GM12891 (cell line): ENCODE results near the gene HLA-DRA.
A peak's percentile ranks its signal among the peaks of the same experiment; 100 is the strongest.
"Not testable (repeated sequence)": the region's sequence is repeated elsewhere in the genome, so short reads cannot be mapped to it uniquely, and the experiment has no call there.

Experiments used
- DNase-seq: peaks from one replicate; pipeline ENCODE4 v3.0.0; 2011; ENCODE audit warnings: low spot score; ENCODE audit not compliant: insufficient read length
- FAIRE-seq: peaks from 2 replicates; lab custom pipeline; 2011; peaks lifted over from hg19 to GRCh38; lab: Jason Lieb, UNC
- PAX5 ChIP-seq: IDR thresholded peaks from 2 replicates; pipeline ENCODE4 v1.6.1; 2011; ENCODE audit warnings: low read length, moderate library complexity, mild to moderate bottlenecking; ENCODE audit not compliant: insufficient read depth, severe bottlenecking
- POLR2A ChIP-seq: IDR thresholded peaks from 2 replicates; pipeline ENCODE4 v1.6.1; 2011; ENCODE audit warnings: low read depth, low read length, control low read depth
- POLR2AphosphoS5 ChIP-seq: IDR thresholded peaks from 2 replicates; pipeline ENCODE4 v1.6.1; 2011; ENCODE audit warnings: low read depth, low read length, control low read depth
- POU2F2 ChIP-seq: IDR thresholded peaks from 2 replicates; pipeline ENCODE4 v1.6.1; 2011; ENCODE audit warnings: low read depth, mild to moderate bottlenecking, control low read depth, low read length, moderate library complexity
- SPI1 ChIP-seq: IDR thresholded peaks from 2 replicates; pipeline ENCODE4 v1.6.1; 2011; ENCODE audit warnings: low read depth, low read length, control low read depth
- TAF1 ChIP-seq: IDR thresholded peaks from 2 replicates; pipeline ENCODE4 v1.6.1; 2011; ENCODE audit warnings: low read depth, low read length, control low read depth

HLA-DRA gene

GRCh38 chr6:32473376-32474348 is 34.0 kb downstream of the HLA-DRA start:
- not testable (repeated sequence) for DNase-seq
- TF ChIP-seq TAF1: peak; percentile 56; the same call in 1 of the 2 replicates
- TF ChIP-seq POLR2AphosphoS5: peak; percentile 88
- TF ChIP-seq SPI1: peak; percentile 22
- peak; percentile 71; the same call in 1 of the 2 replicates for TF ChIP-seq POLR2A

DNA sequence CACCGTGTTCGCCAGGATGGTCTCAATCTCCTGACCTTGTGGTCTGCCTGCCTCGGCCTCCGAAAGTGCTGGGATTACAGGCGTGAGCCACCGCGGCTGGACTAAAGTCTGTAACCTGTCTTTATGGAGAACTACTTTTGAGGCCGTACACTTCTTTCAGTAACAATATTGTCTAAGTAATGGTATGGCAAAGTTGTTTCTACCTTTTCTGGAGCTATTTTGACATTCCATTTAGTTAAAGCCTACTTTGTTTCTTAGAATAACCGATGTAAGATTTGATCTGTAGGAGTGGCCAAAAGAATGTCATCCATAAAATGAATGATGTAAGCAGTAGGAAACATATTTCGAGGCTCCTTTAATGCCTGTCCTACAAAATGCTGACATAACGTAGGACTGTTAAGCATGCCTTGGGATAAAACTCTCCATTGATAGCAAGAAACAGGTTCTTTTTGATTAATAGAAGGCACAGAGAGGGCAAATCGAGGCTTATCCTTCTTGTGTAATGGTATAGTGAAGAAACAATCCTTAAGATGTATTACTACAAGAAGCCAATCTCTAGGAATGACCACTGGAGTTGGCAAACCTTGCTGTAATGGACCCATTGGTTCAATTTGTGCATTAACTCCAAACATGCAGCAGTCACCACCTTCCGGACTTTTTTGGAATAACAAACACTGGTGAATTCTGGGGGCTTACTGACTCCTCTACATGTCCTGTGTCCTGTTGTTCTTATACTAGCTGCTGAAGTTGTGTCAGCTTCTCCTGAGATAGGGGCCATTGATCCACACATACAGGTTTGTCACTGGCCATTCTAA is 35.9 kb downstream of the HLA-DRA start:
- FAIRE-seq (peak; percentile 72), DNase-seq (no peak)
- no peak for TF ChIP-seq PAX5
- TF ChIP-seq POU2F2: no peak

More at GRCh38 chr6:32473376-32474348, 34.0 kb downstream of the HLA-DRA start:
- peak; percentile 98 for FAIRE-seq

DNA sequence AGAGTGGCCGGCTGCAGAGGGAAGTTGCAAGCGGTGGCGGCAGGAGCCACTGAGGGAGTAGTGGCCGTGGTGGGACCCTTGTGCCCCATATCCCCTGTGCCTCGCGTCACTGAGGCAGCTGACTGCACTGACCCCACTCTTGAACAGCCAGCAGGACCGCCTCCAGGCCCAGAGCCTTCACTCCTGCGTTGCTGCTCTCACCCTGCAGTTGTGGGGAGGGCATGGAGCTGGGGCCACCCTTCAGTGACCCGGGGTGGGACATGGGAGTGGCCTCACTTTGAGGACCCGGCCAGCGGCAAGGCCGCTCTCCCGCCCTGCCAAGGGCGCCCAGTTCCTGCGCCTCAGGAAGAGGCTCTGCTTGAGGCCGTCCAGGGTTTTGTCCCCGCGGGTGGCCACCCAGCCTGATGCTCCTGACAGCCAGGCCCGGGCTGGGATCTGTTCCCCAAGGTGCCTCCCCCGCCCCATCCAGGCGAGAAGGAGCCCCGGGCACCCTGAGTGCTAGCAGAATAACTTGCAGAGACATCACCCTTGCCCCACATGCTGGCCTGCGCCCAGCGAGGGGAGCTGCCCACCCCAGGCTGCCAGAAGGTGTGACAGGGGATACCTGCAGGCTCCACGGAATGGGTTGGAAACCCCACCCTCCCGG is 44.4 kb downstream of the HLA-DRA start:
- TF ChIP-seq POLR2AphosphoS5: no peak
- TF ChIP-seq PAX5: no peak
- no peak for TF ChIP-seq POLR2A
- no peak for TF ChIP-seq SPI1
- TF ChIP-seq TAF1: no peak
- no peak for TF ChIP-seq POU2F2
- no peak for DNase-seq
- no peak for FAIRE-seq

GRCh38 chr6:32484614-32484998 is 44.9 kb downstream of the HLA-DRA start:
- TF ChIP-seq POLR2AphosphoS5 (no peak), POLR2A (no peak), PAX5 (no peak), SPI1 (no peak), POU2F2 (no peak), TAF1 (no peak)
- DNase-seq: no peak
- FAIRE-seq: peak; percentile 50

- DNase-seq (no peak), FAIRE-seq (no peak)
- TF ChIP-seq POLR2AphosphoS5: no peak
- TF ChIP-seq PAX5: no peak
- TF ChIP-seq POU2F2: no peak
- no peak for TF ChIP-seq TAF1
- TF ChIP-seq SPI1: no peak
- TF ChIP-seq POLR2A: no peak
Observed at GRCh38 chr6:32488083-32488482, 48.4 kb downstream of the HLA-DRA start.

DNA sequence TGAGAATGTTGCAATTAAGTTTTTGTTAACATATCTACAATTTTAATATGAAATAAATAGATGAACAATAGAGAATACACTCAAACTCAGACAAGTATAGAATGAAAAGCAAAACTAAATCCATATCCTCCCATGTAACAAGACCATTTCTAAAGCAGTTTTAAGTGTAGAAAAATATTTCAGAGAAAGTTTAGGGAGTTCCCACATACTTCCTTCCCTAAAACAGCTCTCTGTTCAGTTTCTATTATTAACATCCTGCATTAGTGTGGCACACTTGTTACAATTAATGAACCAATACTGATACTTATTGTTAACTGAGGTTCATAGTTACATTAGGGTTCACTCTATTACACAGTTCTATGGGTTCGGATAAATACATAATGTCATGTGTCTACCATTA is 52.0 kb downstream of the HLA-DRA start:
- DNase-seq: no peak
- TF ChIP-seq POU2F2 (no peak), PAX5 (no peak), SPI1 (no peak), POLR2A (no peak), POLR2AphosphoS5 (no peak), TAF1 (no peak)
- FAIRE-seq: no peak

DNA sequence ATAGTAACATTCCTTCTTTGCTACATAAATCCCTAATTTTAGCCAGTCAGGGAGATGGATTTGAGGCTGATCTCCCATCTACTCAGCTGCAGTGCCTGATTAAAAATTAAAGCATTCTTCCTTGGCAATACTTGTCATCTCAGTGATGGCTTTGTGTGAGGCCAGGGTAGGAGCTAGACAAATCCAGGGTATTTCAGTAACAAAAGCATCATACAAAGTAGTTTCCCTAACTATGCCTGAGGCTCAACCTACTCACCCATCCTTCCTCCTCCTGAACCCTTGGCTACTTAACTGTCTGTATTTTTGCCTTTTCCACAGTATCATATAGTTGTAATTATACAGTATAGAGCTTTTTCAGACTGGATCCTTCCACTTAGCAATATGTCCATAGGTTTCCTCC is 52.7 kb downstream of the HLA-DRA start:
- TF ChIP-seq POLR2AphosphoS5: no peak
- TF ChIP-seq TAF1: no peak
- TF ChIP-seq SPI1: no peak
- no peak for TF ChIP-seq POLR2A
- TF ChIP-seq POU2F2: no peak
- no peak for TF ChIP-seq PAX5
- FAIRE-seq (no peak), DNase-seq (no peak)
